Activated CD8-positive, alpha-beta memory T cell treated with anti-CD3 and anti-CD28 coated beads, Interleukin-2, amount 50 U/mL, for 1 hour (primary cell): ENCODE data around the gene SLC6A8.

Experiments
- DNase-seq: peaks from one replicate; pipeline ENCODE4 v3.0.0-alpha.2; 2020; ENCODE audit errors: extremely low read depth

Gene SLC6A8

DNA sequence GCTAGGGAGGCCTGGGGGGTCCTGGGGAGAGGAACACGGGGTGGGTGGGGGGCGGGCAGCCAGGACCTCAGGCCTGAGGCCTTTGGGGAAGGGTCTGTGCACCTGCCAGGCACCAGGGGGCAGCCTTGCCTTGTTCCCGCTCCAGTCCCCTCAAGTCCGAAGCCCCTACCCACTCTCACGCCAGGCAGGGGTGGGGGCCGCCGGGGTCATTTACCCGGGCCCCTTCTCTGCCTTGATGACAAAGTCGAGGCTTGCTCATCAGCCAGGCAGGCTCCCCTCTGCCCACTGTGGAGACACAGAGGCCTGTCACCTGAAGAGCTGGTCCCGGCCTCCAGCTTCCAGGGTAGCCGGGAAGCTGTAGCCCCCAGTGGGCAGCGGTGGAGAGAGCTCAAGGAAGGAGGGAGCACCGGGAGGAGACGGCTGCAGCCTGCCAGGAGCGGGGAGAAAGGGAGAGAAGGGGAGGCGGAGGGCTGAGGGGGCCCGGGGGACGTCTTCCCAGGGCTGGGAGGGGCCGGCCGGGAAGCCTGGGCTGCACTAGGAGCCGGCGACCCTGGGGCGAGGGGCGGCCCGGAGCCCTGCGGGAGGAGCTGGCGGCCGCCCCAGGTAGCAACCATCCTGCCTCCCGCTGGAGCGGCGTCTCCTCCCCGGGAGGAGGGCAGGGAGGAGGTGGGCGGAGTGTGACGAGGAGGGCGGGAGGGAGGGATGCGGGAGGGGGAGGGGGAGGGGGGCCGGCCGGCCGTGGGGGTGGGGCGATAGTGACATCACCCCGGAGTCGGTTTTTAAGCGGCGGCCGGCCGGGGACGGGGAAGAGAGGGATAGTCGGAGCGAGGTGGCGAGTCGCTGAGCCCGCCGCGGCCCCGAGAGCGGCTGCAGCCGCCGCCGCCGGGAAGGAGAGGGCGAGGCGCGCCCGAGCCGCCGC is at the start of gene SLC6A8:
Gene SLC6A8 (plus strand): TSS at position 806 of the 919 bp plus-strand sequence. CDS start 649 bp downstream, outside the sequence.
- DNase-seq, result no peak

DNA sequence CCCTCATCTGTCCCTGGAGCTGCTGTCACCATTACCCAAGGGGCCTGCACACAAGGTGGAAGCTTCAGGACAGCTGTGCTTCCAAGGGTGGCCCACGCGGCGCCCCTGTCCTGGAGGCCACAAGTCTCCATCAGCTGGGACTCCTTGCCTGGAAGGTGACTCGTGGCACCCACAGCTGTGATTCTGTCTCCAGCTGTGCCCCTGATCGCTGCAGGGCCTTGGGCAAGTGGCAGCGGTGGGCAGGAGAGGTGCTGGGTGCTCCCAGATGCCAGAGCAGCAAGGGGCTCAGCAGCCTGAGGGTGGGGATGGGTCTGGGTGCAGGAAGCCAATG is 49.7 kb upstream of the SLC6A8 start:
- no peak for DNase-seq

DNA sequence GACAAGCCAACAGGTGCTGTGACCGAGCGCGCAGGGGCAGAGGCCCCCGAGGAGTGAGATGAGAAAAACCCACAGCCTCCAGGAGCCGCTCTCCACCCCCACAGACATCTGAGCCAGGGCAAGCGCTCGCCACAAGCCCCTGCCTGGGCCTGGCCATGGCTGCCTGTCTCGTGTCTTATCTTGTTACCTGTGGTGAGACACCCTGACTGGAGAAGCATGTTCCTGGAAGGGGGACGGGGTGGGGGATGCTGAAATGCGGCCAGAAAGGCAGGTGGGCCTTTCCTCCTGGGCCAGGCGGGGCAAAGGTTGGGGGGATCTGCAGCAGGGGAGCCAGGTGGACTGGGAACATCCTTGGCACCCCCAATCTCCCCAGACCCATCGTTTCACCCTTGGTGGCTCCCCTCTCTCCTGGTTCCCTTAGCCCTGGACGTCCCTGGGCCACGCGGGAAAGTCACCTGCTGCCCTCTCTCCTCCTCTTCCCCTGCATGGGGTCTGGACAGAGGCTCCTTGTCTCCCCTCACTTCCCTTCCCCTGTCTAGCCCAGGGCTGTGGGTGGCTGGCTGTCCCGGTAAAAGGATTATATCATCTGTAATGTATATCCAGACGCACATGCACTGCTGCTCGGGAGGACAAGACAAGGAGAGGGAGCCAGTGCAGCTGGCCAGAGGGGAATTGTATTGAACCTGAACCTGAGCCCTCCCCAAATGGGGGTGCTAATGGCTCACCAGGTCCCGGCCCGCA is 49.1 kb upstream of the SLC6A8 start:
- DNase-seq, result no peak

DNA sequence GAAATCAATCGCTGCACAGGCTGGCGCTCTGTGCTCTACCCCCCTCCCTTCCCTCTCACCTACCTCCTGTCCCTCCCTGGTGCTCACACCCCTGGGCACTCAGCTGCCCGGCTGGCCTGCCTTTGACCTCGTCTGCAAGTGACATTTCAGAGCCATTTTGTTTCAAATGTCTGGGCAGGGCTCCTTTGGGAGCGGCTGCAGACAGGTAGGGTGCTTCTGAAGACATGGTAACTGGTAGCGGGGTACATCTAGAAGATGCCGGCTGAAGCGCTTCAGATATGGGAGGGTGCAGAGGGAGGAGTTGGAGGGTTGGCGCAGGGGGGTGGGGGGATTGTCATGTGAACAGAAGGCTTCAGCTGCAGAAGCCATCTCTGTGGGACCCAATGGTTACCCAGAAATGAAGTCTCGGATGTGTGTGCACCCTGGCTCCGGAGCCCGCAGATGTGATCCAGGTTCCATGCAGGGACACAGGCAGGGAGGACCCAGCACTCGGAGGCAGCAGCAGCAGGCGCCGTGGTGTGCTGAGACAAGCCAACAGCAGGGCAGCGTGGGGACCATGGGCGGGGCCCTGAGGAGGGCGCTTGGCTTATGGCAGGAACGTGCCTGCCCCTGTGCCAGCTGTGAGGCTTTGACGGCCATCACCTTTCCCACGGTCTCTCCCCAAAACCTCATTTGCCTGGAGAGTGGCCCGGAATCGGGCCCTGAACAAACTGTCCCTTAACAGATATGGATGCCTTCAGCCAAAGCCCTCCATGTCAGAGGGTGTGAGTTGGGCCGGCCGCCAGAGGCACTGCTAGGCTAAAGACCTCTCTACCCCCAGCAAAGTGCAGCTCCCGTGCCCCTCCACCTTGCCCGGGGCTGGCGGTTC is 48.3 kb upstream of the SLC6A8 start:
- DNase-seq, result no peak

DNA sequence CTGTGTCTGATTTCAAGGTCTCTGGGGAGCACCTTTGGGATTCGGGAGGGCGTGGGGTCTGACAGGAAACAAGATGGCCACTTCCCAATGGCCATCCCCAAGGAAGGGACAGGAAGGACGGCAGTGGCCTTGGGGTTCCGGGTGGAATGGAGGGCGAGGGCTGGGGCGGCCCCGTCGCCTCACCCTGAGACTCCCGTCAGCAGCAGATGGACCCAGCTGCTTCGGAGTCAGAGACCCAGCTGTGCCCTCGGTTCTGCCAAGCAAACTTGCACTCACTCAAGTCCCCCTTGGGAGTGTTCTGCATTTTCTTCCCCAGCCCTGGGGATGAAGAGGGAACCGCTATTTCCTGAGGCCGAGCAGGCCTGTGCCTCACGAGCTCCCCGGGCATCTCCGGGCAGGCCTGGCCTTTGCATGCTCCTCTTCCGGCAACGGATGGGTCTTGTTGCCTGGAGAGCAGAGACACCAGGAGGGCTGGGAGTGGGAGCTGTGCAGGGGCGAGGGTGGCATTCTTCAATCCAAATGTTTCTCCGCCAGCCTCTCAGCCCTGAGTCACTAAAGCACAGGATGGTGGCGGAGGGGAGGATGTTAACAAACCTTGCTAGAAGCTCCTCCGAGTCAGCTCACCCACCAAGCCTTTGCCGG is 47.6 kb upstream of the SLC6A8 start:
- DNase-seq, result no peak

DNA sequence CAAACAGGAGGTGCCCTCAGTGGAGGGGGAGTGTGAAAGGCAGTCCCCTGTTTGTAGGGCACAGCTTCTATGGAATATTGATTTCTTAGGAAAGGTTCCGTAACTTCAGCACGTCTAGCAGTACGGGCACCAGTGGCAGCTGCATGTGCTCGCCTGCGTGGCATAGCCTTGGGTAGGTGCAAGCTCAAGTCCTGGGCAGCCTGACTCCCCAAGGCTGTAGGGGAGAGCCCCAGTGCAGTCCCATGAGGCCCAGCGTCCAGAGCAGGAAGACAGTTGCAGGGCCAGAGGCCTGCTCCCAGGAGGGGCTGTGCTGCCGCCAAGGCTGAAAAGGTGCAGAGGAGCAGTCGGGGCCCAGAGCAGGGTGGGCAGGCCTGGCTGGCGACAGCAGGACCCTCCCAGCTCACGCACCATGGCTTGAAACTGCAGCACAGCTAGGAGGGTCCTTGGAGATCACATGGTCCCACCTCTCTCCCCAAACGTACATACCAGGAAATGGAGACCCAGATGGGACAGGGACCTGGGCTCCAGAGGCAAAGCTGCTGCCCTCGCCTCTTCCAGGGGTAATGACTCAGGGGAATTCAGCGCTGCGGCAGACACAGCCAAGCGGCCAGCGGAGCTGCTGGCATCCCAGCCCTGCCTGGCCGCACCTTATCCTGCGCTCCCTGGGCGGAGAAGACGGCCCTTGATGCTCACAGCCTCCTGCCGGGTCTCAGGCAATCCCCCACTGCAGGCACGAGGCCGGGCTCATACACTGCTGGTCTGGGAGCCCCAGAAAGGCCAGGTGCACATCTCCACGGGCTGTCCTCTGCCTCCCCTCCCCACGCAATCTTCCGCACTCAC is 46.8 kb upstream of the SLC6A8 start:
- no peak for DNase-seq

DNA sequence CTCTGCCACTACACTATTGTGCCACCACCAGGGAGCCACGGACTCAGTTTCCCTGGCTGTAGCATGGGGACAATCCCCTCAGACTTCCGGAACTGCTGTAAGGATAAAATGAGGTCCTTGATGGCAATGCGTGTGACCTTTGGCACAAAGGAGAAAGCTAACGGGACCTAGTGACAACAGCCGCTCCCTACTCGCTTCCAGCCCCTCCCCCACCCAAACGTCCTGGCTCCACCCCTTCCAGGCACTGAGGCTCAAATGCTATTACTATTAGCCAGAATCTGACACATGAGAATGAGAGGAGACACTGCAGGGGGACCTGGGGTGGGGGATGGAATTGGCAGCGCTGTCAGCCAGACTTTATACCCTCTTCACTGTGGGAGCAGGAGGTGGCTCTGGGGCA is 46.1 kb upstream of the SLC6A8 start:
- no peak for DNase-seq

DNA sequence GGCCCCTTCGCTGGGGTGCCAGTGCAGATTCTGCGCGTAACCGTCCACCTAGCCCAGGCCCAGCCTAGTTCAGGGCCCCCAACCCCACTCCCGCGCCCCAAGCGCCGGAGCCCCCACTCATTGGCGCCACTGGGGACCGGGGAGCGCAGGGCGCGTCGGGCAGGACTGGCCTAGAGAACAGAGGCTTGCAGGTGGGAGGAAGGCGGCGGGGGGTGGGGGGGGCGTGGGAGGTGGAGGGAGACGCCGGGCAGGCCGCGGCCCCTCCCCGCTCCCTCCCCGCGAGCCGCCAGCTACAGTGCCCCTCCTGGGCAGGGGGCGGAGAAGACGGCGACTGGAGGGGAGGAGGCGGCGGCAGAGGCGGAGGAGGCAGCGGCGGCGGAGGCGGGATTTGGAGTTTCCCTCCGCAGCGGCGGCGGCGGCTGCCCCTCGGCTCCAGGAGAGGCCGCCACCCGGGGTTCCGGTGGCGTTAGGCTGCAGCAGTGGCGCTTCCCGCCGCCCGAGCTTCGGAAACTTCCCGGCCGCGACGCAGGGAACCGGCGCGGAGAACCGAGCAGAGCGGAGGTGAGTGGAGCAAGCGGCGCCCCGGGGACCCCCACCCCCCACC is 45.6 kb upstream of the SLC6A8 start:
- no peak for DNase-seq

DNA sequence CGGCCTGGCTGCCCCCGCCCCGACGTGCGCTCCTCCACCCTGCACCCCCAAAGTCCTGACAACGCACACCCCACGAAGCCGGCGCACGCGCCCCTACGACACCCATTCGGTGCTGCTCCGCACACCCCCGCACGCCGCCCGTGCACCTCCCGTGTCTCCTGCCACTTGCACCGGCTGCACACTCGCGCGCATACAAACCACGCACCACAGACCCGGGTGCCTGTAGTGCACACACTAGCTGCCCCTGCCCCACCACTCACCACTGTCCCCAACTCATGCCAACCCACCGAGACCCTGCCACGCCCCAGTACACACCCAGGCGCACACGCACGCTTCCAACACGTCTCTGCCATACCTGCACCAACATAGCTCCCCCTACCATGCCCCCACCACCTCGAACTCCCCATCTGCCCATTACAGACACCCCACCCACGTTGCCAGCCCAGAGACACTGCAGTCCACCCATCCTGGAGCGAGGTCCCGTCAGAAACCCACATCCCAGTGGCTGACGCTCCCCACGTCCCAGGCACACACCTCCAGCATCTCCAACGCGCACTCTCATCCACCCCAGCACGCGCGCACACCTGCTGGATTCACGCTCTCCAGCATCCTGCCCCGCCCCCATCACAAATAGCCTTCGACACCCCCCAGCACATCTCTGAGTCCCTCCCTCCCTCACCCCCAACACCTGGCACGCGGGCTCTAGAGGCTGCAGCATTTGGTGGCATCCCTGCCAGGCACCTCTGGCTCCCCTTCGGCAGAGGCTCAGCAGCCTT is 44.9 kb upstream of the SLC6A8 start:
- DNase-seq, result no peak

DNA sequence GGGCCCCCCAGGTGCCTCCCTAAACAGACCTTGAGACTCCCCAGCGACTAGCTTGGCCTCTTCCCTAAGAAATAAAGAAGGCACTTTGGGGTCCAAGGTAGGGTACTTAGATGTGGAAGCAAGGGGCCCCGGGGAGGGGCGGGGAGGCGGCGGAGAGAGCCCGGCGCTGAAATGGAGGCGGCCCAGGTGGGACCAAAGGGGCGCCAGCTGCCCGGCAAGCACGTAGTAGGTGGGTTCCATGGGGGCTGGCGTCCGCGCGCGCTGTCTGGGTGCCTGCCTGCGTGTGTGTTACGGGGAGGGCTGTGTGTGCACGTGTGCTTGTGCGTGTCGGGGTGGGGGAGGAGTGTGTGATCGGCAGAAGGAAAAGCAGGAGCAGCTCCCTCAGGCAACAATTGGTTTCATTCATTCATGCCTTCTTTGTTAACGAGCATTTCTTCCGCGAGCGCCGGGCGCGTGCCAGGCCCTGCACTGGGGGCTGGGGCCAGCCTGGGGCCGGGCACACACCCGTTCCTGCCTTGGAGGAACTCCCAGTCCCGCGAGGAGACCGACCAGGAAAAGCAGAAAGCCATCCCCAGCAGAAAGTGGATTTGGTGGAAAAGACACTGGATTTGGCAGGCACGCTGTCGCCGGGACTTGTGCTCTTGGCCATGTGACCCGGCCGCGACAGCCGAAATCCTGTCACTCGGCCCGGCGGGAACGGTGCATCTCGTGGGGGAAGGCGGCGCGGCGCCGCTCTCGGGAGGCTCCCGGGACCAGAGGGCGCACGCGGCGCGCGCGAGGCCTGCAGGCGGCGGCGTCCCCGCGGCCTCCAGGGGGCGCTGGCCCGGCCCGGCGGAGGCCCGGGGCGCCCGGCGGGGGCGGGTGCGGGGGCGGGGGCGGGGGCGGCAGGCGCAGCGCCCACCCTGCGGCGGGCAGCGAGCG is 44.0 kb upstream of the SLC6A8 start:
- DNase-seq, result no peak

DNA sequence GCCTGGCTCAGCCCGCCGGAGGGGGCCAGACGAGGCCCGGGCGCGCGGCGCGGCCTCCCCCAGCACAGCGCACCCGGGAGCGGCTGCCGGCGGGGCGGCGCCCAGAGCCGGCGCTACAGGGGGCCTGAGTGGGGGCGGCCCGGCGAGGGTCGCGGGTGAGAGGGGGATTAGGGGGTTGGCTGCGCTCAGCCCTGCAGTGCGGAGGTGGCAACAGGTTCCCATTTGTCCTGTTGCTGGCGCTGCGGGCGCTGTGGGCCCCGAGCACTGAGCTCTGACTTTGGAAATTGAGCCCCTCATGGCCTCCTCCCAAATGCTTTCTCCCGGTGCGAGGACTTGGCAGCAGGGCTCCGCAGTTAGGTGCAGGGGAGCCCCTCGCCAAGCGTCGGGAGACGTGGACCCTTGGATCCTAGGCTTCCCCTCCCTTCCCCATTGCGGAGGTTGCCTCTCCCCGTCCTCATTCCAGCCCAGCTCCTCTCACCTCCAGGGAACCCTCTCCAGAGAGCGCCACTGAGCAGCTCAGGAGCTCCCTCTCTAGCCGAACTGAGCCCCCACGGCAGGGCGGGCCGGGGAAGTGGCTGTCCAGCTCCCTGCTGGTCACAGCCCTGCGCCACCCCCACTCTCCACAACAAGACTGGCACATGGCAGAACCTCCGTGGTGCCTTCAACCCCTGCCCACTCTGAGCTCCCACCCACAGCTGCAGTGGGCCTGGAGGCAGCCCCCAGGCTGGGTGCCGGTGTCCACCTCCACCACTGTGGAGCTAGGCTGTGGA is 43.2 kb upstream of the SLC6A8 start:
- DNase-seq, result no peak

DNA sequence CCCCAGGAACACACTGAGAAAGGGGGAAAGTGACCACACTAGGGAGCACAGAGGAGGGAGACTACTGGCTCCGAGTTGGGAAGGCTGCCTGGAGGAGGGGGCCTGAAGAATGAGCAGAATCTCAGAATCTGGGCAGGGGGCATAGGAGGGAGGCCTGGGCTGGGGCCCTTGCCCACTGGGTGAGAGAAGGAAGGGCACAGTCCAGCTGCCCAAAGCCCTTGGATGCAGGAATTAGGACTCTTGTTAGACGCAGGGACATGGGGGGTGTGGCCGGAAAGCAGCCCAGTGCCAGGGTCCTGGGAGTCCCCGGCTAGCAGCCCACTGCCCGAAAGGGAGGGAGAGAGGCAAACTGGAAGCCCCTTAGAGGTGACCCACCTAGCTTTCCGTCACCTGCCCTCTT is 42.6 kb upstream of the SLC6A8 start:
- no peak for DNase-seq

DNA sequence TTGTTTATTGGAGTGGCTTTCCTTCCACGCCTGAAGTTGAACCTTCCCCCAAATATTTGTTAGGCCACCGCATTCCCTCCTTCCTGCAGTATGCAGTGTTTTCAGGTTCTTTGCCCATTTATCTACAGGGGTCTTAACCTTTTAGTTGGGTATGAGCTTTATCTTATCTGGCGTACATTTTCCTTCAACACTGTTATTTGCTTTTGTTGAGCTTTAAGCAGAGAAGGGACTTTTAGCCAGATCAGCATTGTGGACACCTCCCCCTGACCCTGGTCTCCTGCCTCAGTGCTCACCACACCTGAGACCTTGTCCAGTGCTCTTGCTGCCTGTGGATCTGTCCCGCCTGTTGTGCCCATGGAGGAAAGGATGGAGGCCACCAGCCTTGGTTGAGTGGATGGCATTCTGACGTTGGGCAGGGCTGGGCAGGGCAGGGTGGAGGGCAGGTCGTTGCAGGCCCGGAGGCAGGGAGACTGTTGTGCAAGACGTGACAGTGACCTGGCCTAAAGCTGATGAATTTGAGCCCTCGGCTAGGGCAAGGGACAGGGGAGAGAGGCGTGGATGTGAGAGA is 41.7 kb upstream of the SLC6A8 start:
- no peak for DNase-seq

DNA sequence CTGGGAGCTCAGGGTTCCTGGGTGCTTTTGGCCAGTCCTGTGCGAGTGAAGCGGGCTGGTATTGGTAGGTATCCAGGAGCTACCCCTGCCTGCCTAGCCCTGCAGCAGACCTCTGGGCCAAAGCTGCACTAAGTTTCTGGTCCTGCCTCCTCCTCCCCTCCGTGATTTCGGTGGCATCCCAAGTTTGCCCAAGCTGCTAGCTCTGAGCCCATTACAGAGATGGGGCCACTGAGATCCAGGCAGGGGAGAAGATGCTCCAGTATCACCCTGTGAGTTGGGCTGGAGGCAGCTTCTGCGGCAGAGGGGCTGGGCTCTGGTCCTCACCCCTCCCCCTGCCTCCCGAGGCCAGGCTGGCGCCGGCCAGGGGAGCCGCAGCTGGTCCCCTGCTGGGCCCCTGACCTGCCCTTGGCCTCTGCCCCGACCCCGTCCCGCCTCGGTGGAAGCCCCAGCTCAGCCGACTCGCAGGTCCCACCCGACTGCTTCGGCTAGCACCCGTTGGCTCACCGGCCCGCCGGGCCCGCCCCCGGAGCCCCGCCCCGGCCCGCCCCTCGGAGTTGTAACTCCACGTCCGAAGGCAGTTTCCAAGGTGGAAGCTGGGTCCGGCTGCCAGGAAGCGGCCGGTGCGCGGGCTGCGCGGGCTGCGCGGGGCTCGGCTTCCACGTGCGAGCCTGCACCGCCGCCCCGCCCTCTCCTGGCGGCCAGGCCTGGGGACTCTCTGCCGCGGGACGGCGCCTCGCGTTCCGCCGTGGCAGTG is 40.9 kb upstream of the SLC6A8 start, which contains the start of gene DUSP9:
Gene DUSP9 (plus strand): TSS at position 584 of the 754 bp plus-strand sequence. CDS start 751 bp downstream, outside the sequence.
- no peak for DNase-seq

DNA sequence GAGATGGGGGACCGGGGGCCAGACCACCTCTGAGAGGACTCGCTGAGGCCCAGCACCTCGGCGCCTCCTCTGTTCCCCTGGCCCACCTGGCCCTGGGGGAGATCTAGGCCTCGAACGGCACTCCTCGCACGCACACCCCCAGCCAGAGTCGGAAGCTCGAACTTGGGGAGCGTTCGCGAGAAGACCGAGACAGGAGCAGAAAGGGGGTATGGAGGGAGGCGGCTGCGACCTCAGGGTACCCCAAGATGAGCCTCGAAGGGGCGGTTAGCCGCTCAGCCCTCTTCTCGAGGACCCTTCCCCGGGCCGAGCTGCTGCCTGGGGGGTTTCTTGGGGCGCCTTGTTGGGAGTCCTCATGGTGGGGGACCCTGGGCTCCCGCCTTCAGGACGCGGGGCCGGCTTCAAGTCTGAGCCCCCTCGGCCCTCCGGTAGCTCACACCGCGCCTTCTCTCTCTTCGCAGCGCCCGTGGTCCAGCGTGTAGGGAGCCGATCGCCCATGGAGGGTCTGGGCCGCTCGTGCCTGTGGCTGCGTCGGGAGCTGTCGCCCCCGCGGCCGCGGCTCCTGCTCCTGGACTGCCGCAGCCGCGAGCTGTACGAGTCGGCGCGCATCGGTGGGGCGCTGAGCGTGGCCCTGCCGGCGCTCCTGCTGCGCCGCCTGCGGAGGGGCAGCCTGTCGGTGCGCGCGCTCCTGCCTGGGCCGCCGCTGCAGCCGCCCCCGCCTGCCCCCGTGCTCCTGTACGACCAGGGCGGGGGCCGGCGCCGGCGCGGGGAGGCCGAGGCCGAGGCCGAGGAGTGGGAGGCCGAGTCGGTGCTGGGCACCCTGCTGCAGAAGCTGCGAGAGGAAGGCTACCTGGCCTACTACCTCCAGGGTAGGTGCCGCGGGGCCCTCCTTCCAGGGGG is 40.0 kb upstream of the SLC6A8 start:
- DNase-seq, result no peak
